Stimulated activated CD8-positive, alpha-beta memory T cell treated with anti-CD3 and anti-CD28 coated beads, Interleukin-7, amount 100 ng/mL, for 1 hour (primary cell): ENCODE results near the gene GRIK4.

Experiments used
- DNase-seq, 2 donors: peaks; one replicate each; pipeline ENCODE4 v3.0.0-alpha.2; 2020; ENCODE audit warnings: low read depth in 2 of 2

GRIK4 gene

GRCh38 chr11:120525261-120526171 is 14.0 kb downstream of the GRIK4 start:
- no peak for DNase-seq

- no peak for DNase-seq
Measured at GRCh38 chr11:120526241-120526640, 14.7 kb downstream of the GRIK4 start.

DNA sequence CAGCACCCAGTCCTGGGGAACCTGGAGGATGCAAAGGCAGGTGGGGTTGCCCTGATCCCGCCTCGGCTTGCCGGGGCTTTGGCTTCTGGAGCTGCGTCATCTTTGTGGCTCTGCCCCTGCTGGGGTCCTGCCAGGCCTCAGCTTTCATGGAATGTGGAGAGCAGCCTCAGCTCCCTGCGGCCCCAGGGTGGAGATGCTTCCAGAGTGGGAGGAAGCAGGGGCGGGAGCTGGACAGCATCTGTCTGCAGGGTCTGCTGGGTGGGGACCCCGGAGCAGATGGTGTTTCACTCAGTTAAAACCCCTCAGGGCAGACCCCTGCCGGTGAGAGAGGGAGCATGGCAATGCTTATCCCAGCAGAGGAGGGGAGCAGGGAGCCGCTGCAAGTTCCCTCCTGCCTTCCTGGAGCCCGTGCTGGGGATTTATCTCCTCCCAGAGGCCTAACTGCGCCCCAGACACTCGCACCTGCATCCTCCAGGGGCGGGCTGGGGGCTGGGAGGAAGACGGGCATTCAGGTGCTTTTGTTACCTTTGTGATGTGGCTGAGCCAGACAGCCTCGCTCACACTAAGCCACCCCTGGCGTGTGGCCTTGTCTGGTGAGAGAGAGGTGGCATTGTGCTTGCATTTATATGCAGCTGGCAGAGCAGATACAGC is 15.7 kb downstream of the GRIK4 start:
- no peak for DNase-seq

DNA sequence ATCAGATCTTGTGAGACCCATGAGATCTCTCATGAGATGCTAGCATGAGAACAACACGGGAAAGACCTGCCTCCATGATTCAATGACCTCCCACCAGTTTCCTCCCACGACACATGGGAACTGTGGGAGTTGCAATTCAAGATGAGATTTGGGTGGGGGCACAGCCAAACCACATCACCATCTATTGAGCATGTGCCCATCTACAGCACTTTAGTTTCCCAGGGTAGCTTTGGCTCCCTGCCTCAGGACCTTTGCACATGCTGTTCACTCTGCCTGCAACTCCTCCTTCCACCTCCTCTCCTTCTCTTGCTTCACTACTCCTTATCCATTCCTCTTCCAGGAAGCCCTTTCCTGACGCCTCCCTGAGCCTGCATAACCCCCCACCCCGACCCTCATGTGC is 17.2 kb downstream of the GRIK4 start:
- DNase-seq: no peak

DNA sequence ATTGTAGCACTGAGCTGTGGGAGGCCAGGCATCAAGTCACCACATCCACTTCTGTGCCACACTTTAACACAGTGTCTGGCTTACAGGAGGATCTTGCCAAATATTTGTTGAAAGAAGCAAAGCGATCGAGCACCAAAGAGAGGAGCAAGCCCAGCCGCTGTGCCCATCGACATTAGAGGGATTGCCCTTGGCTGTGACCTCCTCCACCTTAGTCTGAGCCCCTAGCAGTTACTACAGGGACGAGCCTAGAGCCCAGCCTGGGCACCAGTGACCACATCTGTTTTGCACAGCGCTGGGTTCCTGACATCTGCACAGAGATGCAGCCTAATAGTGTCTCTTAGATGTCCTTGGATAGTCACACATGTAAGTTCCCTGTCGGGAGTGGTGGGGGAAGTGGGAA is 17.7 kb downstream of the GRIK4 start:
- no peak for DNase-seq

- DNase-seq: no peak
Measured at GRCh38 chr11:120529911-120530310, 18.4 kb downstream of the GRIK4 start.

DNA sequence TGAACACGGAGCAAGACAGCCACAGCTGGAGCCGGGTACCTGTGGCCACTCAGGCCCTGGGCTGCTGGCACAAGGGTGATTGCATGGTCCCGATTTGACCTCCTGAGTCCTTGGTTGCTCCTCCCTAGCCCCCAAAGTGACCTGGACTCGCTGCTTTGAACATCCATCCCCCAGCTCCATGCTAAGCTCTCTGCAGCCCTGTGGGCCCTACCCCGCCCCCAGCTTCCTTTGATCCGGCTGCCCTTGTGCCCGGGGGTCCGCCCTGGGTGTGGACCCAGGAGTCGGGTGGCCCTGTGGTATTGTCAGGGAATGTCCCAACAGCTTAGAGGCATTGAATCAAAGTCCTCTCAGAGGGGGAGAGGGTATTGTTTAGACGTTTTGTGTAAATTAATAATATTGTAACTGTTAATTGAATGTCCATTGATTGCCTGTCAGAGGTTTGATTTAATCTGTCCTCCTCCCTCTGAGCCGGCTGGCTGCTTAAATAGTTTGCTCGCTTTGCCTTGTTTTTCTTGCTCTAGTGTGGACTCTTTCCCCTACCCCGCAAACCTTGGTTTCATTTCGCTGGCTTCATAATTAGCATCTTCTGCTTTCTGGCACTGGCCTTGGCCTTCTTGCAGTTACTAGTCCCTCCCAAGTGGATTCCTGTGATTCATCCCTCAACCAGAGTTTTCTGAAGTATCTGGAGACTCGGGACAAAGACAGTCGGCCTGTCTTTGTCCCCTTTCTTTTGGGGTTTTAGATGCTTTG is 20.7 kb downstream of the GRIK4 start:
- DNase-seq: no peak

GRCh38 chr11:120532832-120533196 is 21.3 kb downstream of the GRIK4 start:
- DNase-seq: no peak

- no peak for DNase-seq
Measured at GRCh38 chr11:120536091-120536796, 24.7 kb downstream of the GRIK4 start.

DNA sequence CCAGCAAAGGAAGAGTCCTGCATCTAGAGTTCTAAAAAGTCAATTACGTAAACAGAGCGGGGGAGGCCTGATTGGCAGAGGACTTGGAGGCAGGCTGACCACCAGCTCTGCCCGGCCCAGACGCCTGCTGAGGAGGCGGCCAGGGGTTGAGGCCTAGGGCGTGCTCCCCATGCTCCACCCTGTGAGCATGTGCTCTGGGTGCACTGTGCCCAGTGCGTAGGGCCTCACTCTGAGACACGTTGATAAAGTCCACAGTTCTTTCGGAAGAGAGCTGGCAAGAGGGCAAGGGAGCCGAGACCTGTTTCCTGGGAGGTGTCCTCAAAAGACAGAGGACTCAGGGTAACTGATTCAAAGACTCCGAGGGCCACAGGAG is 25.2 kb downstream of the GRIK4 start:
- no peak for DNase-seq

DNA sequence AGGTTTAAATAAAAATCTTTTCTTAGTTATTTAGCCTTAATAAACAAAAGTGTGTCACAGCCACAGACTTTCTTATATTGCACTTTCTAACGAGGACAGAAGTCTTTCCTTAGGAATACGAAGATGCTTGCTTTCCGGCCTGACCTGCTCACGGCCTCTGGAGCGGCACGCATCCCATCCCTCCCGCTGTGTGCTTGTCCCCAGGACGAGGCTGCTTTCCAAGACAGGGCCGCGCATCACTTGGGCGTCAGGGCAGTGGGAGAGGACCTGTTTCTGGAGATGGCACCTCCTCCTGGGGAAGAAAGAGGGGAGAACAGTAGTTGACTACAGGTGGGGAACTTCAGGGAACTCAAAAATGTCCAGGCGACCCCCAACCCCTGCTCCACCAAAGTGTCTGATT is 26.4 kb downstream of the GRIK4 start:
- DNase-seq: no peak

- DNase-seq: no peak
Measured at GRCh38 chr11:120538707-120539106, 27.2 kb downstream of the GRIK4 start.

DNA sequence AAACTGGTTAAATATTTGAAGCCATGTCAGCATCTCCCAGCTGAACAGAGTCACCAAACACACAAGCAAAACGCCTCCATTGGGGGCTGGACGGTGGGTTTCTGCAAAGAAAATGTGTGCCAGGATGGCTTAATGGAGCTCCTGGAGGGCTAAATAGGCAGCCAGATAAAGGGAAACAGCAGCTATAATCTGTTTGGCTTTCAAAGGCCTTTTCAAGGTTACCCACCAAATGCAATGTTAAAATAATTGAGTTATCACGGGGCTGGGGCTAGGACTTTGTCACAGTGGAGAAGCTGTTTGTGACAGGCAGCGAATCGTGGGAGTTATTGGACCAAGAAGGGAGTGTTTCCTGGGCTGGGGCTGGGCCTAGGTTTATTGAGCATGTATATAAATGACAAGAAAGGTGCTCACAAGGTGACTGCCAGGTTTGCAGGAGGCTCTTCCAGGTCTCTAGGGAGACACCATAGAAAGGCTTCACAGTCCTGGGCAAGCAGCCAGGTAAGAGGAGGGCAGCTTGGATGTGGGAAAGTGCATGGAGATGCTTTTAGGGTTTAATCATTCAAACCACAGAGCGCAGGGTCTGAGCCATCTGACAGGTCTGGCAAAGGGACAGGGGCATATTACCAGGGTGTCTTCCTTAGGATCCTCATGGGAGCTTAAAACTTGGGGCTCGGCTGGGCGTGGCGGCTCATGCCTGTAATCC is 28.3 kb downstream of the GRIK4 start:
- no peak for DNase-seq

DNA sequence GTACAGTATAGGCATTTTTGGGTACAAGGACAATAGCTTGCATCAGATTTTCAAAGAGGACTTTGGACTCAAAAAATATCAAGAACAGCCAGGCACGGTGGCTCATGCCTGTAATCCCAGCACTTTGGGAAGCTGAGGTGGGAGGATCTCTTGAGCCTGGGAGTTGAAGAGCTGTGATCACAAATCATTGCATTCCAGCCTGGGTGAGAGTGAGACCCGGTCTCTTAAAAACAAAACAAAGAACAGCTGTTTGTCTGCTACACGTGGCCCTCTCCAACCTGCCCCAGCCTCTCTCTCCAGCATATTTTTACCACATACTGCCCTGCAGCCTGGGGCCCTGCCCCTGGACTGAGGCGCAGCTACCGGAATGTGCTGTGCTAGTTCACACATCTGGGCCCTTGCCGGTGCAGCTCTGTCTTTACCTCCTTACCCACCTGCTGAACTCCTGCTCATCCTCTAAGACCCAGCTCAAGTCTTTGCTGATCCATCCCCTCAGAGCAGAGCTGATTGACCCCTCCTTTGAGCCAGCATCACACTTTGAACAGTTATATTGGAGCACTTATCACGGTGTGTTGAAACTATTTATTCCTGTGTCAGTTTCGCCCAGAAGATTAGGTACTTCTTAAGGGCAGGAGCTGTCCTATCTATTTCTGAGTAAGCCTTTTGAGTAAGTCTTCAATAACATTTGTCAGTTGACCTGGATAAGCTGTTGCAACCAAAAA is 29.4 kb downstream of the GRIK4 start:
- no peak for DNase-seq

DNA sequence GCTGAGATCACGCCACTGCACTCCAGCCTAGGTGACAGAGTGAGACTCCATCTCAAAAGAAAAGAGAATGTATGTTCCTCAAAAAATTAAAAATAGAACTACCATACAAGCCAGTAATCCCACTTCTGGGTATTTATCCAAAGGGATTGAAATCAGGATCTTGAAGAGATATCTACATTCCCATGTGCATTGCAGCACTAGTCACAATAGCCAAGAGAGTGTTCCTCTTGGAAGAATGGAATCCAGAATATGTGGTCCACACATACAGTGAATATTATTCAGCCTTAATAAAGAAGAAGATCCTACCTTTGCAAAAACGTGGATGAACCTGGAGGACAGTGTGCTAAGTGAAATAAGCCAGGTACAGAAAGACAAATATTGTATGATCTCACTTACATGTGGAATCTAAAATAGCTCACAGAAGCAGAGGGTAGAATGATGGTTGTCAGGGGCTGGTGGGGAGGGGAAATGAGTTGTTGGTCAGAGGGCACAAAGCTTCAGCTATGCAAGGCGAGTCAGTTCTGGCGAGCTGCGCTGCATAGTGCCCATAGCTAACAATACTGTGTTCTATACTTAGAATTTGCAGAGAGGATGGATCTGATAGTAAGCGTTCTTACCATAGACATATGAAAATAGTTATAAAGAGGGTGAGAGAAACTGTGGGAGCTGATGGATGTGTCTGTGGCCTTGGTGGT is 32.1 kb downstream of the GRIK4 start:
- DNase-seq: no peak

DNA sequence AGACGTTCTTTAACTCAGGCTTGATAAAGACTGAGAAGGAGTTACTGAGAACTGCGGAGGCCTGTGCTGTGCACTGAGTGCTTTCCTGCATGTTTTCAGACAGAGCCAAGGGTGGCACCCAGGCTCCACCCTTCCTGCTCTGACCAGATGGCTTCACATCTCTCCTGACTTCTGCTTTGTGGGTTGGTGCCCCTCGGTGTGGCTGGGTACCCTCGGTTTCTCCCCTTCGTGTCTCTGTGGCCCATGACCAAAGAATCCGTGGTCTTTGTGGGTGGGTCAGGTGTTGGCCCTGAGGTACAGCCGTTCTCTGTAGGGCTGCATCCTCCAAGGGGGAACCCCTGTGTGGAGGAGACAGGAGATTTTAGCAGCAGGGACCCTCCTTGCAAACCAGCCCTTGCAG is 34.3 kb downstream of the GRIK4 start:
- no peak for DNase-seq

- no peak for DNase-seq
Measured at GRCh38 chr11:120546312-120547205, 35.0 kb downstream of the GRIK4 start.

DNA sequence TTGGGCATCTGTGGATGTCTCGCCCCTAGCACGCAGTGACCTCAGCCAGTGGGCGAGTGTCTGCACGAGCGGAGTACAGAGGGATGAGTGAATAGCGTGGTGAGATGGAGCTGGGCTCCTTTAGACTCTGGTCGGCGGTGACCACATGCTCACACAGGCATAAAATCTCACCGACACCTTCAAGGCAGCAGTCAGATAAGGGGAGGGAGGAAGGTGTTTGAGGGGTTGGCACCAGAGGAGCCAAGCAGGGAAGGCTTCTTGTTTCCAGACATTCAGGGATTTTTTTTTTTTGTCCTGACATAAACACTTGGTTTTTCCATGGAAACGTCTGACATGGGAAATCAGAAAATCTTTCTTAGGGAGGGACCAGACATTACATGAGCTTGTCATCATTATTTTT is 35.8 kb downstream of the GRIK4 start:
- no peak for DNase-seq
